Stimulated activated CD4-positive, alpha-beta T cell treated with anti-CD3 and anti-CD28 coated beads, Interleukin-1b, Interleukin-23, amount 100 ng/mL, for 24 hours (primary cell): ENCODE data around the gene ITM2C.
A peak's percentile ranks its signal among the peaks of the same experiment; 100 is the strongest.

Experiments used
- DNase-seq, 4 experiments: peaks; one replicate each; pipeline ENCODE4 v3.0.0-alpha.2; 2020; ENCODE audit warnings: low read depth in 4 of 4, low spot score in 1 of 4

The ITM2C gene

GRCh38 chr2:230864605-230865306 is at the start of gene ITM2C:
TSS of gene ITM2C (plus strand) at chr2:230864942. CDS start at chr2:230865026, 84 bp downstream.
- peak; percentile 38 to 69 (median 58) for DNase-seq

- no peak for DNase-seq
These were observed 49.7 kb upstream of the ITM2C start for GRCh38 chr2:230815088-230815487.

- no peak for DNase-seq
These were observed 48.0 kb upstream of the ITM2C start for GRCh38 chr2:230816735-230817134.

- DNase-seq: no peak
These were observed 45.3 kb upstream of the ITM2C start for GRCh38 chr2:230819433-230819832.

GRCh38 chr2:230821261-230821990 is 43.3 kb upstream of the ITM2C start:
- no peak for DNase-seq

- DNase-seq: no peak
These were observed 42.7 kb upstream of the ITM2C start for GRCh38 chr2:230821991-230822520.

GRCh38 chr2:230823264-230823964 is 41.3 kb upstream of the ITM2C start:
- DNase-seq: no peak

GRCh38 chr2:230824406-230824978 is 40.2 kb upstream of the ITM2C start:
- DNase-seq: peak in 2 of 4 experiments; percentile 21

- no peak for DNase-seq
These were observed 39.4 kb upstream of the ITM2C start for GRCh38 chr2:230825354-230825753.

GRCh38 chr2:230827774-230828271 is 36.9 kb upstream of the ITM2C start:
- DNase-seq: no peak

- DNase-seq: no peak
These were observed 36.3 kb upstream of the ITM2C start for GRCh38 chr2:230828272-230828961.

- no peak for DNase-seq
These were observed 35.4 kb upstream of the ITM2C start for GRCh38 chr2:230829293-230829692.

GRCh38 chr2:230829959-230830358 is 34.8 kb upstream of the ITM2C start:
- DNase-seq: no peak

GRCh38 chr2:230830428-230830827 is 34.3 kb upstream of the ITM2C start:
- DNase-seq: no peak

GRCh38 chr2:230840301-230840700 is 24.4 kb upstream of the ITM2C start:
- DNase-seq: no peak

GRCh38 chr2:230842473-230842872 is 22.3 kb upstream of the ITM2C start:
- DNase-seq: no peak

GRCh38 chr2:230843132-230843531 is 21.6 kb upstream of the ITM2C start:
- DNase-seq: no peak

- no peak for DNase-seq
These were observed 18.4 kb upstream of the ITM2C start for GRCh38 chr2:230846360-230846759.

GRCh38 chr2:230847883-230848388 is 16.8 kb upstream of the ITM2C start:
- peak; percentile 81 to 94 (median 90) for DNase-seq

- DNase-seq: peak; percentile 48 to 68 (median 57)
These were observed 14.9 kb upstream of the ITM2C start for GRCh38 chr2:230849633-230850357.
